Articular chondrocyte of knee joint (primary cell): ENCODE data around the gene TEAD2. TPM values are rescaled to one million over a fixed set of nuclear protein-coding genes. Genes with fewer than 3 reads are reported as not detected.

ENCODE experiments used
- small RNA-seq: library from RNA; depleted of rRNA; stranded (forward); fragments of <200 nt; gene quantifications from one replicate; pipeline ENCODE3, GENCODE V24; 2012
- total RNA-seq: library from RNA; depleted of rRNA; stranded (reverse); fragments of >200 nt; gene quantifications from 2 replicates; pipeline ENCODE4 v1.2.3, GENCODE V29; 2012

TEAD2 gene
- total RNA-seq, result 21.3 and 25.6 TPM in 2 replicates

DNA sequence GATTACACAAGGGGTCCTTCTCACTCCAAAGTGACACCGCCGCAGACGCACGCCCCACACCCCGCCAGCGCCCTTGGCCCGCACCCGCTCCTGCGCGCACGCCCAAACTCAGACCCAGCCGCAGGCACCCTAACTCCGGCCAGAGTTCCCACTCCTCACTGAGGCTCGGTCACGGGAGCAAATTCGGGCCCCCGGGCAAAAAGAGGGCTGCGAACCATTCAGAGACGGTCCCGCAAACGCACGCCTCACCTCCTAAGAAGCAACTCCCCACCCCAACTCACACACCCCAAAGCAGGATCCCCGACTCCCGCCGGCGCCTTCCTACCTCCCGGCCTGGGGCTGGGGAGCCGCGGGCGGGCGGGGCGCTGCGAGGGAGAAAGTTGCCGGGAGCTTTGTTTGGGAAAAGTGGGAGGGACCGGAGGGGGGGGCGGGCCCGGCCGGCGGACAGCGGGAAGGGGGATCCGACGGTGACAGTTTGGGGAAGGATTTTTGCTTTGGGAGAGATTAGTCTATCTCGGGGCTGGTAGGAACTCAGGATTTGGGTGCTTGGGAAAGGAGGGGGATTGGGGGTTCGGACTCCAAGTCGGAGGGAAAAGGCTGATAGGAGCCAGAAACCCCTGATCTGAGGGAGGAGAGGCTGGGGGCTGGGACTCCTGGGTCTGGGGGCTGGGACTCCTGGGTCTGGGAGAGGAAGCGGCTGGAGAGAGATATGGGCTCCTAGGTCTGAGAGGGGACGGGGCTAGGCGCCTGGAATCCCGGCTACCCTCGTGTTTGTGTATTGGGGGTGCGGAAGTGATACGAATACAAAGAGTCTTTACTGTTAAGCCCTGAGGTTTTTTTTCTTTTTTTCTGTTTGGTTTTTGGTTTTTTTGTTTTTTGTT is at the start of gene TEAD2:
Gene TEAD2 (minus strand): TSS at position 369 of the 881 bp plus-strand sequence. CDS start 2,341 bp downstream, outside the sequence.

GRCh38 chr19:49387936-49388372 is 25.7 kb upstream of the TEAD2 start, which contains the start of gene KASH5:
KASH5 (plus strand) TSS chr19:49388249; CDS start chr19:49390884, 2,635 bp downstream.

GRCh38 chr19:49363268-49364082 is 1.3 kb upstream of the TEAD2 start, which contains the start of gene DKKL1:
DKKL1 (plus strand) TSS chr19:49363877; CDS start chr19:49363999, 122 bp downstream.

DNA sequence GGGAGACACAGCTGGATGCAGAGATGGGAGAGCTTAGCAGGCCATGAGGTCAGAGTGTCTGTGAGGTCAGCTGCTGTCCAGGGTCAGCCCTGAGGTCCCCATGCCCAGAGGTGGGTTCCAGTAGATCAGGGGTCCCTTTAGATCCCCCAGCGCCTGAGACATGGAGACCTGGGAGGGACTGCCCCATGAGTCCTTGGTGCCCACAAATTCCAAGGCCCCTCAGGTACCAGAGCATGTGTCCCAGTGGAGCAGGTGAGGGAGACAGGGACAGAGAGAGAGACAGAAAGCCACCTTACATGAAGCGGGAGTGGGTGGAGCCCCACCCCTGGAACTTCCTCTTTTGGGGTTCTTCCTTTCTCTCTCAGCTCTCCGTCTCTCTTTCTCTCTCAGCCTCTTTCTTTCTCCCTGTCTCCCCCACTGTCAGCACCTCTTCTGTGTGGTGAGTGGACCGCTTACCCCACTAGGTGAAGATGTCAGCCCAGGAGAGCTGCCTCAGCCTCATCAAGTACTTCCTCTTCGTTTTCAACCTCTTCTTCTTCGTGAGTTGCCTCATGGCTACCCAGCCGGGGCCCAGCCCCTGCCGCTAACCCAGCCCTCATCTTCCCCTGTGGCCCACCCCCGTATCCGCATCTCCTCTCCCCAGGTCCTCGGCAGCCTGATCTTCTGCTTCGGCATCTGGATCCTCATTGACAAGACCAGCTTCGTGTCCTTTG is 27.0 kb downstream of the TEAD2 start, which contains the start of gene CD37:
Gene CD37 (plus strand): TSS at position 336 of the 713 bp plus-strand sequence. CDS start 135 bp downstream, at position 471.

GRCh38 chr19:49324801-49325576 is 37.2 kb downstream of the TEAD2 start, which contains the start of gene SLC6A16:
SLC6A16 (minus strand) TSS chr19:49325191; CDS start chr19:49311347, 13,844 bp downstream.

Small RNA genes within 50 kb of the gene (small RNA-seq; reads per million reads assigned to genes)
- not detected for gene MIR4324

Other genes starting within 250 kb of the TEAD2 start
- gene LIN7B, start 248.0 kb downstream of the TEAD2 start, total RNA-seq, result 2.8 and 3.7 TPM in 2 replicates
- gene C19orf73, start 243.3 kb downstream of the TEAD2 start, total RNA-seq, result 0.26 and 0.65 TPM in 2 replicates
- 0.91 and 1.4 TPM in 2 replicates for gene PPFIA3, start 242.9 kb downstream of the TEAD2 start, total RNA-seq
- not detected in 2 replicates for gene HRC, start 207.0 kb downstream of the TEAD2 start, total RNA-seq
- gene TRPM4, start 204.6 kb downstream of the TEAD2 start, total RNA-seq, result 13.4 and 17.0 TPM in 2 replicates
- gene SLC6A16, start 37.2 kb downstream of the TEAD2 start, total RNA-seq, result 0.32 TPM in 1 of 2 replicates, not detected in the other
- gene CD37, start 27.0 kb downstream of the TEAD2 start, total RNA-seq, result not detected in 2 replicates
- gene DKKL1, start 1.5 kb upstream of the TEAD2 start, total RNA-seq, result 0.26 TPM in 1 of 2 replicates, not detected in the other
- not detected in 2 replicates for gene KASH5, start 25.8 kb upstream of the TEAD2 start, total RNA-seq
- gene PTH2, start 61.0 kb upstream of the TEAD2 start, total RNA-seq, result not detected in 2 replicates
- not detected in 2 replicates for gene GFY, start 63.0 kb upstream of the TEAD2 start, total RNA-seq
- gene SLC17A7, start 79.1 kb upstream of the TEAD2 start, total RNA-seq, result under 0.01 TPM in 1 of 2 replicates, not detected in the other
- gene PIH1D1, start 89.4 kb upstream of the TEAD2 start, total RNA-seq, result 59.1 and 62.8 TPM in 2 replicates
- gene ALDH16A1, start 90.8 kb upstream of the TEAD2 start, total RNA-seq, result 19.7 and 22.1 TPM in 2 replicates
- gene FLT3LG, start 111.8 kb upstream of the TEAD2 start, total RNA-seq, result 5.0 and 5.2 TPM in 2 replicates
- gene RPL13A, start 125.2 kb upstream of the TEAD2 start, total RNA-seq, result 1,376 and 2,288 TPM in 2 replicates
- gene RPS11, start 134.0 kb upstream of the TEAD2 start, total RNA-seq, result 2,902 and 3,041 TPM in 2 replicates
- gene FCGRT, start 150.2 kb upstream of the TEAD2 start, total RNA-seq, result 50.0 and 52.4 TPM in 2 replicates
- 221 and 248 TPM in 2 replicates for gene RCN3, start 165.6 kb upstream of the TEAD2 start, total RNA-seq
- gene NOSIP, start 218.1 kb upstream of the TEAD2 start, total RNA-seq, result 45.3 and 50.4 TPM in 2 replicates
- gene PRRG2, start 218.9 kb upstream of the TEAD2 start, total RNA-seq, result 0.22 and 0.26 TPM in 2 replicates
- 2.8 and 6.1 TPM in 2 replicates for gene PRR12, start 228.8 kb upstream of the TEAD2 start, total RNA-seq